ENCODE results near the gene ZNF410.
"Not testable (repeated sequence)": the region's sequence is repeated elsewhere in the genome, so short reads cannot be mapped to it uniquely, and the experiment has no call there.

The ZNF410 gene, protein sequence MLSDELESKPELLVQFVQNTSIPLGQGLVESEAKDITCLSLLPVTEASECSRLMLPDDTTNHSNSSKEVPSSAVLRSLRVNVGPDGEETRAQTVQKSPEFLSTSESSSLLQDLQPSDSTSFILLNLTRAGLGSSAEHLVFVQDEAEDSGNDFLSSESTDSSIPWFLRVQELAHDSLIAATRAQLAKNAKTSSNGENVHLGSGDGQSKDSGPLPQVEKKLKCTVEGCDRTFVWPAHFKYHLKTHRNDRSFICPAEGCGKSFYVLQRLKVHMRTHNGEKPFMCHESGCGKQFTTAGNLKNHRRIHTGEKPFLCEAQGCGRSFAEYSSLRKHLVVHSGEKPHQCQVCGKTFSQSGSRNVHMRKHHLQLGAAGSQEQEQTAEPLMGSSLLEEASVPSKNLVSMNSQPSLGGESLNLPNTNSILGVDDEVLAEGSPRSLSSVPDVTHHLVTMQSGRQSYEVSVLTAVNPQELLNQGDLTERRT

DNA sequence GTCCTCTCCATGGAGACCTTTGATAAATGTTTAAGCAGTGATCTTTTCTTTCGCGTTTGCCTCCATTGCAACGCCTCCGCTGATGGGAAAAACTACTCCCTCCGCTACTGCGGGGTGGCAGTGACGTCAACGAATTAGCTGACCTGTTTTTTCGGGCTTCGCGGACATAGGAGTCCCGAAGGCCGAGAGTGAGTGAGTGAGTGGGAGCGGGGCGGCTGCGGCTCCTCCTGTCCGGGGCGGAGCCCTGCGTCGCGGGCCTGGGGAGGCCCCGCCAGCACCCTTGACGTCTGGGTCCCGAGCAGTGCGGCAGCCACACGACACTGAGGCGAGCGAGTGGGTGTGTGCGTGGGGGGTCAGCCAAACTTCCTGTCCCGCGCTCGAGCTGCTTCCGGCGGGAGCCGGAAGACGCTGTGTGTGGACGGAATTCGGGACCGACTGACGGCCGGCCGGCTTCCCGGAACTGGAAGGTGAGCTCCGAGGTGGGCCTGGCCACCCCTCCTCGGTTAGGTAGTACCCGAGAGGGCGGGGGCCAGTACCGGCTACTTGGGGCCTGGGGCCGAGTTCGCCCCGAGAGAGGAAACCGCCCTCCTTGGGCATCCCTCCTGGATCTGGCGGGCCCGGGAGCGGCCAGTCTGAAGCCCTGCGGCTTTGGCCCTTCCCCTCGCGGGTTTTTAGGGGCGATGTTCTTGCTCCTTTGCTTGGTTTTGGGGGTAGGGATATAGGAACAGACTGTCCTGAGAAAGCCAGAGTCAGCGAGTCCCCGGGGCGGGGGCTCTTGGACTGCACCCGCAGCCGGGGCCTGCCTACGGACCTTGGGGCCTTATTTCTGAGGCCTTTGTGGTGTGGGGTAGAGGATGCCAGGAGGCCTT is at the start of gene ZNF410:
Gene ZNF410 (plus strand): TSS at position 411 of the 869 bp plus-strand sequence. CDS start 5,317 bp downstream, outside the sequence.
- peak; percentile 97 for DNase-seq

DNA sequence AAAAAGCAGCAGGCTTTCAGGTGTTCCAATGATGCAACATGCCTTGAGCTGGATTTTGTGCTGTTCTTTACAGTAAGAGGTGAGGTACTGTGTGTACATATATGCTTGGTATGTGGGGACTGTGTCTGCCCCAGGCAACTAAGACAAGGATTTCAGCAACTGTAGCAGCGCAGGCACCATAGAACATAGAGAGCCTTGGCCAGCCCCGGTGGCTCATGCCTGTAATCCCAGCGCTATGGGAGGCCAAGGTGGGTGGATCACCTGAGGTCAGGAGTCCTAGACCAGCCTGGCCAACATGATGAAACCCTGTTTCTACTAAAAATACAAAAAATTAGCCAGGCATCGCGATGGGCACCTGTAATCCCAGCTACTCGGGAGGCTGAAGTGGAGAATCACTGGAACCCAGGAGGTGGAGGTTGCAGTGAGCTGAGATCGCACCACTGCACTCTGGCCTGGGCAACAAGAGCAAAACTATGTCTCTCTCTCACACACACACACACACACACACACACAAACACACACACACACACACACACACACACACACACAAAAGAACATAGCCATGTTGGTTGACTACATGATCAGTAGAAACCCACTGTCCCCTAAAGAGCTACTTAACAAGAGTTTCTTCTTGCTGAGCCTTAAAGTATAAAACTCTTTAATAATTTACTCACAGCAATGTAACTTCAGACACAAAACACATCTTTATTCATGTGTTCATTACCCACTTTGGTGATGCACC is 48.2 kb upstream of the ZNF410 start:
- DNase-seq: not testable (repeated sequence)

DNA sequence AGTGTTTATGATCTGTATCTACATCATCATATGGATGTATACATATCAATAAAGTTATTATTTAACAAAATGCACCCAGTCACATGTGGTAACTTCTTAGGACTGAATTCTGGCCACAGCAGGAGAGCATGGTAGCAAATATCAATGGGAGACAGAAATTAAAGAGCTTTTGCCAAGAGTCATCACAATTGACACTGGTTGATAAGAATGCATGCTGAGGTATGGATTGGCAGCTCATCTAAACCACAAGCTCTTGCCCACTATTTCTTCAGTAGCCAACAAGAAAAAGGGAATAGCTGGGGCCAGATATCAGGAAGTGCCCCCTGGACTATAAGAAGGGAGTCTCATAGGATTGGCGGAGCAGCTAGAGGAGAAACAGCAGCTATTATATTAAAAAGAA is 44.5 kb upstream of the ZNF410 start:
- DNase-seq: no peak

DNA sequence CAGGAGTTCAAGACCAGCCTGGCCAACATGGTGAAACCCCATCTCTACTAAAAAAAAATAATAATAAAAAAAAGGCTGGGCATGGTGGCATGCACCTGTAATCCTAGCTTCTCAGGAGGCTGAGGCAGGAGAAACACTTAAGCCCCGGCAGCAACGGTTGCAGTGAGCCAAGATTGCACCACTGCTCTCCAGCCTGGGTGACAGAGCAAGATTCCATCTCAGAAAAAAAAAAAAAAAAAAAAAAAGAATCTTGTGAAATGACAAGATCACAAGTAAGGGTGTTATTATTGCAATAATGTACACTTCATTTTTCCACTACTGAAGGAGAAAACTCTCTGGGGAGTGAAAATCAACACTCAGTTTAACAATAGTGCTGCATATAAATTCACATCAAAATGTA is 43.8 kb upstream of the ZNF410 start:
- DNase-seq: no peak

DNA sequence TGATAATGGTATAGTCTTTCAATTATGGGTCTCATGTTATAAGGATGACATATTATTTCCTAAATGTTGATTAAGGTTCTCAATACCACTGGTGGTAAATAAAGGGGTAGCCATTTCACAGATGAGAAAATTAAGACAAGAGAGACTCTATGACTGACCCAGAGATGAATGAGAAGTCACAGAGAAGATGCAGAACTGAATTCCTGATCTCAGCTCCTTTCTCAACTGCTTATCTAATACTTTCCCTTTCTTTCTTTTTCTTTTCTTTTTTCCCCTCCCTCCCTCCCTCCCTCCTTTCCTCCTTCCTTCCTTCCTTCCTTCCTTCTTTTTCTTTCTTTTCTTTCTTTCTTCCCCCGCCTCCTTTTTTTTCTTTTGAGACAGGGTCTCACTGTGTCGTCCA is 43.4 kb upstream of the ZNF410 start:
- no peak for DNase-seq

DNA sequence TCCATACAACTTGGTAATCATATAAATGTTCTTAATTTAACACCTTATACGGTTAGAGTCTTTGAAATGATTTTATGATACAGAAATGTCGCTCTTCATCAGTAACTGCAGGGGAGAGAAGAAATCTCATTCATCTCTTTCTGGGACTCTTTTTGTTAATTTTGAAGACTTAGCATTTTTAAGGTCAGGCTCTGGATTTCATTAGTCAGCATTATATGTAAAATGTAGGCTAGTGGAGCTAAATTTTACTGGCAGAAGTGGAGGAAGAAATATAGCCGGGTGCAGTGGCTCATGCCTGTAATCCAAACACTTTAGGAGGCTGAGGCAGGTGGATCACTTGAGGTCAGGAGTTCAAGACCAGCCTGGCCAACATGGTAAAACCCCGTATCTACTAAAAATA is 39.7 kb upstream of the ZNF410 start:
- DNase-seq: no peak

DNA sequence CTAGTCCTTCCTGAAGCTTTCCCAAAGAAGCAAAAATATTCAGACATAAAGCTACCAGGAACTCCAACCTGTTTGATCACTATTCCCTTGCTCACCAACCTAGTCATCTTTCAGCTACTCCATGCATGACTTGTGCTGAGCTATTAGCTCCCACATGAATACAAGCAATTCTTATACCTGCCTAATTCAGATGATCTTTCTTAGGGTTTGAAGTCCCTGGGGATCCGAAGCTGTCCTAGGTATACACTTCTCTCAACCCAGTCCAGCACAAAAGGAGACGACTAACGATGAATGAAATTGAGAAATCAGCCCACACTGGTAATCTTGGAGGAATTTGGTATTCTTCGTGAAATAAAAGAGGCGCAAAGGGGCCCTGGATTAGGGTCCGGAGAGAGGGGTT is 35.7 kb upstream of the ZNF410 start:
- DNase-seq: no peak

DNA sequence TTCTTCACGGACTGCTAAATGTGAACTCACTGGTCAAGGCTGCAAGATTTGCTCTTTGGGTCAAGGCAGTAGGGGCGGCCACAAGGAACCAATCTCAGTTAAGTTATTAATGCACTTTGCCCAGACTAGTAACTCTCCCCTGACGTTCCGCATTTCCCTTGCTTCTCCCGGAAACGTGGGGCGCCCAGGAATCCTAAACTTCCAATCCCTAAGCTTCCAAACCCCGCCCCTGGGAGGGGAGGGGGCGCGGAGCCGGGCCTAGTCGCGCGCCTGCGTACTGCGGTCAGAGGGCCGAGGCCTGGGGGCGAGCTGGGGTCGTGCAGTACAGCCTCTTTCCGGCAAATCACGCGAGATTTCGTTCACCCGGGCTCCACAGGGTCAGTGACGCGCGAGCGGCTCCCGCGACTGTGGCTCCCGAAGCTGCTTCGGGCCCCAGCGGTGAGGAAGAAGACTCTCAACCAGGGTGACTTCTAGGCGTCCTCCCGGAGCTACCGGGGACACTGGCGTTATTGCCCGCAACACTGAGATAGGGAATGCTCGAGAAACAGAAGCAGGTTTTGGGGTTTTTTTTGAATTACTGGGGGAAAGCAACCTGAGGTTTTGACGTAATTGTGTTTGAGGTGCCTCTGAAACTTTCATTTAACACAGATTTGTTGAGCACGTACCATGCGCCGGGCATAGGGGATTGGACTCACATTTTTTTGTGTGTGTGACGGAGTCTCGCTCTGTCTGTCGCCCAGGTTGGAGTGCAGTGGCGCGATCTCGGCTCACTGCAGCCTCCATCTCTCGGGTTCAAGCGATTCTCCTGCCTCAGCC is 34.9 kb upstream of the ZNF410 start, which contains the start of gene PTGR2:
Gene PTGR2 (plus strand): TSS at position 265 of the 816 bp plus-strand sequence. CDS start 7,032 bp downstream, outside the sequence.
- peak; percentile 92 for DNase-seq

DNA sequence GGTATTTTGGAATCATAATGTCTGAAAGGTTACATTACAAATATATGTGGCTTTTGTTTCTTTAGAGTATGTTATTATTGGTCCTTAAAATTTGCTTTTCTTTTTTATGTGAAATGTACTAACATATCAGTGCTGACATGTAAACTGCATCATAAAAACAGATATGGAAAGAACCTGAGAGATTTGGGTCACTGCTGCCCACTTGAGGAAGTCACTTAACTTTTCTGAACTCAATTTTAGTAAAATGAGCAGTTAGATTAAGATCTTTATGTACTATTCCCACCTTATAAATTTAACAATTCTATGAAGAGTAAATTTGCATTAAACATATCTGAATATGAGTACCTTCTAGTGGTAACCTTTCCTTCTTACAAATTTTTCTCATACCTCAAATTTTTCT is 27.5 kb upstream of the ZNF410 start:
- no peak for DNase-seq

DNA sequence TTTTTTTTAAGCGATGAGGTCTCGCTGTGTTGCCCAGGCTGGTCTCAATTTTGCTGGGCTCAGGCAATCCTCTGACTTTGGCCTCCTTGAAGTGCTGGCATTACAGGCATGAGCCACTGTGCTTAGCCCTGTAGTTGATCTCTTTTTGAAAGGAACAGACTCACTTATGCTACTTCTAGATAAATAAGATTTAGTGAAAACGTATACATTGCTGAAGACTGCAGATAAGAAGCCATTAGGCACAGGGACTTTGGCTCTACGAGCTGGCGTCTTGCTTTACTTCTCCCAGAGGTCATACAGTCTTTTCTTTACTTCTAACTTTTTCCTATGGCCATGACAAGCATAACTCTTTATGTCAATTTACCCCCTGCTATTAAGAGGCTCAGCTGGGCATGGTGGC is 25.6 kb upstream of the ZNF410 start:
- DNase-seq: no peak

DNA sequence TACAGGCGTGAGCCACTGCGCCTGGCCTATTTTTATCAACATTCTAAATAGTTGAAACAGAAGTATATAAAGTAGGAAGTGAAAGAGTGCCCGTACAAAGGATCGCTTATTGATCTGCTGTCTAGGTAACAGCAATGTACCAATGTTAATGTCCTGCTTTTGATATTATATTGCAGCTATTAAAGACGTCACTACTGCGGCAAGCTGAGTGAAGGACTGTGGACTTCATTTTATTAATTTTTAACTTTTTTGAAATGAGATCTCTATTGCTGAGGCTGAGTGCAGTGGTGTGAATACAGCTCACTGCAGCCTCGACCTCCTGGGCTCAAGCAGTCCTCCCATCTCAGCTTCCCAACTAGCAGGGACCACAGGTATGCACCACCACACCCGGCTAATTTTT is 24.2 kb upstream of the ZNF410 start:
- DNase-seq: no peak

DNA sequence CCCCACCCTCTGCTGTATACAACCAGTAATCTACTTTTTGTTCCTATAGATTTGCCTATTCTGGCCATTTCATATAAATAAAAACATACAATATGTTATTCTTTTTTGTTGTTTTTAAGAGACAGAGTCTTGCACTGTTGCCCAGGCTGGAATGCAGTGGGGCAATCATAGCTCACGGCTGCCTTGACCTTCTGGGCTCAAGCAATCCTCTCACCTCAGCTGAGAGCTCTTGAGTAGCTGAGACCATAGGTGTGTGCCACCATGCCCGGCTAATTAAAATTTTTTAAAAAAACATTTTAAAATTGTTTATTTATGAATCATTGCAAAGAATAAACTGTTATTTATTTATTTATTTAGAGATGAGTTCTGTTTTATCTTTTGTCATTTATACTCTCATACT is 23.4 kb upstream of the ZNF410 start:
- no peak for DNase-seq

DNA sequence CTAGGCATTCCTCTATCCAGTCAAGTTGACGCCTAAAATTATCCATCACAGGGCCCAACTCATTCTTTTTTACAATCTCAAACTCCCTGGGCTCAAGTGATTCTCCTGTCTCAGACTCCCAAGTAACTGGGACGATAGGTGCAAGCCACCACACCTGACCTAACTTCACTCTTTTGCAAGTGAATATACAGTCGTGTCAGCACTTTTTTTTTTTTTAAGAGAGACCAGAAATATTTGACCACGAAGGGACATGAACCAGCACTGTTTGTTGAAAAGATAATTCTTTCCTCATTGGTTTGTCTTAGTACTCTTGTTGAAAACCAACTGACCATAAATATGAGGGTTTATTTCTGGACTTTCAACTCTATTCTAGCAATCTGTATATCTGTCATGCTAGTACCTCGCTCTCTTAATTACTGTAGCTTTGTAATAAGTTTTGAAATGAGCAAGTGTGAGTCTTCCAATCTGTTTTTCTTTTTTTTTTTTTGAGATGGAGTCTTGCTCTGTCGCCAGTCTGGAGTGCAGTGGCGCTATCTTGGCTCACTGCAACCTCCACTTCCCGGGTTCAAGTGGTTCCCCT is 21.0 kb upstream of the ZNF410 start:
- no peak for DNase-seq

DNA sequence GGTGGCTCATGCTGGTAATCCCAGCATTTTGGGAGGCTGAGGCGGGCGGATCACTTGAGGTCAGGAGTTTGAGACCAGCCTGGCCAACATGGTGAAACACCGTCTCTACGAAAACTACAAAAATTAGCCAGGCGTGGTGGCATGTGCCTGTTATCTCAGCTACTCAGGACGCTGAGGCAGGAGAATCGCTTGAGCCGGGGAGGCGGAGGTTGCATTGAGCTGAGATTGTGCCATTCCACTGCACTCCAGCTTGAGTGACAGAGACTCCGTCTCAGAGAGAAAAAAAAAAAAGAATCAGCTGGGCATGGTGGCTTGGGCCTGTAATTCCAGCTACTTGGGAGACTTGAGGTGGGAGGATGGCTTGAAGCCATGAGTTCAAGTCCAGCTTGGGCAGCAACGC is 16.9 kb upstream of the ZNF410 start:
- not testable (repeated sequence) for DNase-seq

DNA sequence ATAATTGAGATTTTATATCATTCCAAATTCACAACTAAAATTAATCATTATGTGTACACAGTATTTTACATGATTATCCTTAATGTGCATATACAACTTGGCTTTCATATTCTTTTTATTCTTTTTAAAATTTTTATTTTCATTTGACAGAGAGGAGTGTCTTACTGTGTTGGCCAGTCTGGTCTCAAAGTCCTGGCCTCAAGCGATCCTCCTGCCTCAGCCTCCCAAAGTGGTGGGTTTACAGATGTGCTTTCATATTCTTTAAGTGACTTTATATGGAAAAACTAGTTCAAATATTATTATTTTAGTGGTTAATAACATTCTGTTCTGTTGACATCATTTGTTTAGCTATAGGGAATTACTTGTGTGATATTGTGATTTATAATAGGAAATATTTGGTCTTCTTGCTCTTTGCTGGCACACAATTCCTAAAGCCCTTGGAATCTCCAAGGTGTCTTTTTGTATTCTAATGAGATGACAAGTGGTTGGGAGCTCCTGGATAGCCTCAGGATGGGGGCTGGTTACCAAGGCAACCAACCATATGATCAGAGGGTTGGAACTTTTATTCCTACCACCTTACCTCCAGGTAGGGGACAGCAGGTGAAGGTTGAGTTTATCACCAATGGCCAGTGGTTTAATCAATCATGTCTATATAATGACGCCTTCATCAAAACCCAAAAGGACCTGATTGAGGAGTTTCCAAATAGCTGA is 16.0 kb upstream of the ZNF410 start:
- DNase-seq: no peak

DNA sequence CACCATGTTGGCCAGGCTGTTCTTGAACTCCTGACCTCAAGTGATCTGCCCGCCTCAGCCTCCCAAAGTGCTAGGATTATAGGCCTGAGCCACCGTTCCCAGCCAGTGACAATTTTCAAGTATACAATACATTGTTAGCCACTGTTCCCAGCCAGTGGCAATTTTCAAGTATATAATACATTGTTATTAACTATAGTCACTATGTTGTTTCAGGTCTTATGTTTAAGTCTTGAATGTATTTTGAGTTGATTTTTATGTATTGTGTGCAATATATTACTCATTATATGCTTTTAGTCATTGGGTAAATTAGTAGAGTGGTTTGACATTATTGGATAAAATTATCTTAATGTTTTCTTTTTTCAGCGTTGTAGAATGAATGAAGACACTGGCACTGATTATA is 13.0 kb upstream of the ZNF410 start:
- no peak for DNase-seq

DNA sequence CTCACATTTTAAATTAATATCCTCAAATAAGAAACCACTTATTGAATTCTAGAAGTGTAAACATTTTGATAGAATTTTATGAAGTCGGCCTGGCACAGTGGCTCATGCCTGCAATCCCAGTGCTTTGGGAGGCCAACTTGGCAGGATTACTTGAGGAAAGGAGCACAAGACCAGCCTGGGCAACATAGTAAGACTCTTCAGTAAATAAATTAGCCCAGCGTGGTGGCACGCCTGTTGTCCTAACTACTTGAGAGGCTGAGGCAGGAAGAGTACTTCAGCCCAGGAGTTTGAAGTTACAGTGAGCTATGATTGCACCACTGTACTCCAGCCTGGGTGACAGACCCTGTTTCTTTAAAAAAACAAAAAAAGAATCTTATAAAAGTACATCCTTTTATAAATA is 8.9 kb upstream of the ZNF410 start:
- DNase-seq: no peak

DNA sequence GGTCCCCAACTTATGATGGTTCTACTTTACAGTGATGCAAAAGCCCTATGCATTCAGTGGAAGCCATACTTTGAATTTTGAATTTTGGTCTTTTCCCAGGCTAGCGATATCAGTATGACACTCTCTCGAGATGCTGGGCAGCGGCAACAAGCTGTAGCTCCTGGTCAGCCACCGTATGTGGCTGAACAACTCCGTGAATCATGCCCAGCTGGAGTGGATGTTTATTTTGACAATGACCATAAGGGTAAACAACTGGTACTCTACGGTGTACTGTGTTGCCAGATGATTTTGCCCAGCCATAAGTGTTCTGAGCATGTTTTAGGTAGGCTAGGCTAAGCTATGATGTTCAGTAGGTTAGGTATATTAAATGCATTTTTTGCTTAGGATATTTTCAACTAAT is 8.2 kb upstream of the ZNF410 start:
- no peak for DNase-seq

DNA sequence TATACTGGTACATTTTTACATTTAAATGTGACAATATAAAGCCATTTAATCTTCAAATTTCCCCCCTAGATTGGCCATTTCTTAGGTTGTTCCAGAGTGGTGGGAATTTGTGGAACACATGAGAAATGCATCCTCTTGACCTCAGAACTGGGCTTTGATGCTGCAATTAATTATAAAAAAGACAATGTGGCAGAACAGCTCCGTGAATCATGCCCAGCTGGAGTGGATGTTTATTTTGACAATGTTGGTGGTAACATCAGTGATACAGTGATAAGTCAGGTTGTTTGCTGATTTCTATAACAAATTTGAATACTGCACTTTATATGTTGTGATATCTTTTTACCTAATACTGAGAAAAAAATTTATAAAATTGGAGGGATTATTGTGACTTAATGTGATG is 7.6 kb upstream of the ZNF410 start:
- DNase-seq: no peak

DNA sequence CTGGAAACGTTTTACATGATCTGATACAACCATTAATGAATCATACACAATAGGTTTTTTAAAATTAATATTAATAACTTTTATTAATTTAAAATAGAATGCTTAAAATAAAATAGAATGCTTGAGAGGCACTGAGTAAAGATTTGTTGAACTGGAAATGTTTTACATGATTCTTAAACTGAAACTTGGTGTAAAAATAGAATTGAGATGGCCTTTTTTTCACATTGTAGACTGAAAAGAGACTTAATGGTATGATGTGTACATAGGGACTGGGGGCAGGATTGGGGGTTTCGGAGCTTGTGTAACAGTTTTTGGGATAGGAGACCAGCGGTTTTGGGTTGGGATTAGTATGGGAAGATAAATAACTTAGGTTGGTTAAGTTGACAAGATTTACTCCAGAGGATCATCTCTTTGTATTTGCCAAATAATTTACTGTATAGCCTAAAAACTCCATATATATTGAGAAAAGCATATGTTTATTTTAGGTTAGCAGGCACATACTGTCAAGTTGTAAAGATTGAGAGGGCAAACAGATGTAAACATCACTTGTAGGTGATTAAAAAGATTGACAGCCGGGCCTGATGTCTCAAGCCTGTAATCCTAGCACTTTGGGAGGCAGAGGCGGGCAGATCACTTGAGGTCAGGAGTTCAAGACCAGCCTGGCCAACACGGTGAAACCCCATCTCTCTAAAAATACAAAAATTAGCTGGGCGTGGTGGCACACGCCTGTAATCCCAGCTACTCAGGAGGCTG is 2.0 kb upstream of the ZNF410 start:
- DNase-seq: no peak

DNA sequence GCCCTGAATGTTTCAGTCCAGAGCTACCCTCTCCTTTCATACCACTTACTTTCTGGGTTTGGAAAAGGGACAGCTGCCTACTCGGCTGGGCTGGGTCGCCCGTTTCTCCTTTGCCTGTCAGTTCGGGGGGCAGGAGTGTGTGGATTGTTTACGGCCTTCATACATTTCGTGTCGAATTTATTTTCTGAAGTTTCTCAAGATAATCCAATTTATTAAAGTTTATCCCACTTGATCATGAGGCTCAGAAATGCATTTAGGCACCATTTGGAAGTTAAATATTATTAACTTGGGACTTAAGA is 608 bp downstream of the ZNF410 start:
- DNase-seq: no peak
